HG03025 (cell line): Measurements from ENCODE around the gene ANKFY1.
"Not testable (repeated sequence)": the region's sequence is repeated elsewhere in the genome, so short reads cannot be mapped to it uniquely, and the experiment has no call there.

Experiments
- ATAC-seq: cut with Tn5 transposase; IDR thresholded peaks from one replicate; pipeline ENCODE4 v1.9.1; 2021; ENCODE audit warnings: mild to moderate bottlenecking, moderate library complexity; ENCODE audit not compliant: unreplicated experiment, low FRiP score

Gene ANKFY1

GRCh38 chr17:4262703-4263102 is 1.1 kb downstream of the ANKFY1 start:
- no peak for ATAC-seq

GRCh38 chr17:4261452-4261851 is 2.3 kb downstream of the ANKFY1 start:
- no peak for ATAC-seq

DNA sequence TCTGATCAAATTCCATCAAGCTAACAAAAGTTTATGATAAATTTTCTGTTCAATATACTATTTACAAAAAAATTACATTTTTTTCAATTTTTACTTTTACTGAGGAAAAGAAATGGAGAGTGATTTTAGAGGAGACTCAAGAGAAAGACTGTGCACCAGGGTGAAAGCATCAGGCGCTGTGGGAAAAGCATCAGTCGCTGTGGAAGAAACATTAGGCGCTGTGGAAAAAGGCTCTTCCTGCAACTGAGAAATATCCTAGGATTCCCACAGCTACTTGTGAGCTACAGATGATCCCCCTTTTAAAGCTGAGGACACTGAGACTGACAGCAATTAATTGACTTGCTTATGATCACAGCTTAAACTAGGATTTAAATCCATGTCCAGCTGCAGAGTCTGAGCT is 4.9 kb downstream of the ANKFY1 start:
- ATAC-seq = no peak

DNA sequence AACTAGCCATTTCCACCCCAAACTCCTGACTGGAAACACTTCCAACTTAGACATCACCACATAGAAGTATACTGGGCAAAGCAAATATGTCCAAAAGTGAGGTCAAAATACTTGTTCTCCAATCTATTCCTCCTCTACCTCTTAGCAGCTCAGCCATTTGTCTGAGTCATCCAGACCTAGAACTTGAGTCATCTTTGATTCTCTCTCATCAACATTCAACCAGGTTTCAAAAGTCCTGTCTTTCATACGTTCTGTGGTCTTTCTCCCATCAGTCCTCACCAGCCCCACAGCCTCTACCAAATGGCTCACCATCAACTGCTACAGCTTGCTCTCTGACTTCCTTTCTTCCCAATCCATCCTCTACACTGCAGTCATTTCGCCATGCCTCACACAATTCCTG is 6.8 kb downstream of the ANKFY1 start:
- no peak for ATAC-seq

GRCh38 chr17:4255271-4255670 is 8.5 kb downstream of the ANKFY1 start:
- not testable (repeated sequence) for ATAC-seq

DNA sequence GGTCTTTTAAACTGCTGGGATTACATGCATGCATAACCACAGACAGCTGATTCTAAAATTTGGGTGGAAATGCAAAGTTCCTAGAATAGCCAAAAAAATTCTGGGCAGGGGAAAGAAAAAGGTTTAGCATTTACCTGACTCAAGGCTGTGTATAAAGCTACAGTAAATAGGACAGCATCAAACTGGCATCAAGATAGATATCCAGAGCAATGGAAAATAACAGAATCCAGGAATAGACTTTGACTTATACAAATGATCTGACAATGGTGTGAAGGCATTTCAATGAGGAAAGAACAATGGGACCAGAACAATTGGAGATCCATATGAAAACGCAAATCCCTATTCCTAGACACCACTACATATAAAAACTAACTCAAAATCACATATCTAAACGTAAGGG is 12.9 kb downstream of the ANKFY1 start:
- no peak for ATAC-seq

DNA sequence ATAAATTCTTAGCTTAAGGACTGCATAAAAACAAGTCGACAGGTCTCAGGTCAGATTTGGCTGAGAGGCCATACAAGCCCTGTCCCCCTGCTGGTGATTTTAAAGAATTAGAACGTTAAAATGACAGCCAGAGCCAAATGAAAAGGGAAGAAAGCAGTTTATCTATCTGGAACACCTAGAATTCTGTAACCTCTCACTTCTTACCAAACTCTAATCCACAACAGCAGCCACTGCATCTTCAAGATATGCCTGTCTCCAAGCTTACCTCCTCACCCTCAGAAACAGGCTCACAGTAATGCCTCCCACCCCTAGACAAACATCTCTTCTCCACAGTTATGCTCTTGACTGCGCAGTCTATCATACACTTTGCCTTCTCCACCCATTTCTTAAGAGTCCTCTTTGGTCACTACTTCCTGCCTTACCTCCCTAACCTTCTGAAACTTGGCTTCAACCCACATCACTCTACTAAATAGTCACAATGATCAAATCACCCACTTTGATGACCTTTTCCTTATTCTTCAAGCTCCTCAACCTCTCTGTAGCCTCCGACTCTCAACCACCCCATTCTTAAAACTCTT is 14.2 kb downstream of the ANKFY1 start:
- no peak for ATAC-seq

DNA sequence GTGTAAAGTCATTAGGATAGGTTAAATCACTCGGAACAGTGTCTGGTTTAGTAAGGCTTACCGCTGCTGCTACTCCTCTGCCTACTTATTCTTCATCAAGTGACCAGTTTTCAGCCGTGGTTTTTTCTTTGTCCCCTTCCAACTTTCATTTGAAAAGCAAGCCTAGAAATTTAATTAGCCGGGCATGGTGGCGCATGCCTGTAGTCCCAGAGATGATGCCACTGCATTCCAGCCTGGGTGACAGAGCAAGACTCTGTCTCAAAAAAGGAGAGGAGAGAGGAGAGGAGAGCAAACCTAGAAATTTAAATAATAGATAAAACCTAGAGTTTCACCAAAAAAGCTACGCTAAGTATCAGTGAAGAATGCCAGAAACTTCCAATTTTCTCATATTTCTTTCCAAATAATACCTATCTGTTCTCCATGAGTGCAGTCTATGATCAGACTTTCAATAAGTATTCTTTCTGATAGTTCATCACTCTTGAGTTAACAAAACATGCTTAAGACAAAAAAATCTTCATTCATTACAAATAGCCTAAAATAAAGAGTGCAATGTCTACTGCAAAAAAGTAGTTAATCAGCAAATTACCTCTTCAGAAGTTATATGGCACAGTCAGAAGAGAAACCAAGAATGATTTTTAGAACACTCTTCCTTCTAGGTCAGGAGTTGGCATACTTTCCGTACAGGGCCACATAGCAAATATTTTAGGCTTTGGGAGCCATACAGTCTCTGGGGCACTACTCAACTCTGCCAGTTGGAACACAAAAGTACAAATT is 15.1 kb downstream of the ANKFY1 start:
- ATAC-seq = no peak

DNA sequence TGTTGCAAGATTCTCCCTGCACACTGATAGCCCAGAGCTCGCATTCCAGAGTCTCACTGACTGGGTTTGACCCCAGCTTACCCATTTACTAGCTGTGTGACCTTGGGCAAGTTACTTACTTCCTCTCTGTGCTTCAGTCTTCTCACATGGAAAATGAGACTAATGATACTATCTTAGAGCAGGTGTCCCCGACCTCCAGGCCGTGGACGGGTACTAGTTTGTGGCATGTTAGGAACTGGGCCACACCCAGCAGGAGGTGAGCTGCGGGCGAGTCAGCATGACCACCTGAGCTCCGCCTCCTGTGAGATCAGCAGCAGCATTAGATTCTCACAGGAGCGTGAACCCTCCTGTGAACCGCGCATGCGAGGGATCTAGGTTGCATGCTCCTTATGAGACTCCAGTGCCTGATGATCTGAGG is 15.8 kb downstream of the ANKFY1 start:
- ATAC-seq = no peak

- no peak for ATAC-seq
Measured at GRCh38 chr17:4247361-4247970, 16.3 kb downstream of the ANKFY1 start.

GRCh38 chr17:4246674-4247073 is 17.1 kb downstream of the ANKFY1 start:
- ATAC-seq = no peak

DNA sequence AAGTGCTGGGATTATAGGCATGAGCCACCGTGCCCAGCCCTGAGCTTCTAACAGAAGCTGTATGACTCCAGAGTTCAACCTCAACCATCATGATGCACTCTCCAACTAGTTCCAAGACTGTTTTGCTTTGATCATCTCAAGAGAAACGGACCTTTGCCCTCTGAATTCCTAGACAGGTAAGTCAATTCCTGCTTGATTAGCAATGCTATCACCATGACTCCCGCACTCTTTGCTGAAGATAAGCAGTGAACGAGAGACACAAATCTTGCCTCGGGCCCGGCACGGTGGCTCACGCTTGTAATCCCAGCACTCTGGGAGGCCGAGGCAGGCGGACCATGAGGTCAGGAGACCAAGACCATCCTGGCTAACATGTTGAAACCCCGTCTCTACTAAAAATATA is 22.2 kb downstream of the ANKFY1 start:
- no peak for ATAC-seq

DNA sequence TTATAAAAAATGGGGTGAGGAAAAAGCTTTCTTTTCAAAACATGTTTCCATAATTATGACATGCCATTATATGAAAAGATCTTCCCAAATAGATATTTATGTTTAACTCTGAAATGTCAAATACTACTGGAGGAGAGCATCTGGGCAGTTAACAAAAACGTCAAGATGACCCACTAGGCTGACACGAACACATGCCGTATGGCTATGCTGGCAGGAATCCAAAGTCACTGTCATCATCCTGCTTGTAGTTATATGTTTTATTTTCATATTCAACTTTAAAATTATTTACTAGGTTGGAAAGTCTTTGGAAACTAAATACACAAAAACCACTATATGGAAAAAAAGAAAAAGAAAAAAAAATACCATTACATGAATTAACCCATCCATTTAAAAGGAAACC is 27.3 kb downstream of the ANKFY1 start:
- ATAC-seq = no peak

DNA sequence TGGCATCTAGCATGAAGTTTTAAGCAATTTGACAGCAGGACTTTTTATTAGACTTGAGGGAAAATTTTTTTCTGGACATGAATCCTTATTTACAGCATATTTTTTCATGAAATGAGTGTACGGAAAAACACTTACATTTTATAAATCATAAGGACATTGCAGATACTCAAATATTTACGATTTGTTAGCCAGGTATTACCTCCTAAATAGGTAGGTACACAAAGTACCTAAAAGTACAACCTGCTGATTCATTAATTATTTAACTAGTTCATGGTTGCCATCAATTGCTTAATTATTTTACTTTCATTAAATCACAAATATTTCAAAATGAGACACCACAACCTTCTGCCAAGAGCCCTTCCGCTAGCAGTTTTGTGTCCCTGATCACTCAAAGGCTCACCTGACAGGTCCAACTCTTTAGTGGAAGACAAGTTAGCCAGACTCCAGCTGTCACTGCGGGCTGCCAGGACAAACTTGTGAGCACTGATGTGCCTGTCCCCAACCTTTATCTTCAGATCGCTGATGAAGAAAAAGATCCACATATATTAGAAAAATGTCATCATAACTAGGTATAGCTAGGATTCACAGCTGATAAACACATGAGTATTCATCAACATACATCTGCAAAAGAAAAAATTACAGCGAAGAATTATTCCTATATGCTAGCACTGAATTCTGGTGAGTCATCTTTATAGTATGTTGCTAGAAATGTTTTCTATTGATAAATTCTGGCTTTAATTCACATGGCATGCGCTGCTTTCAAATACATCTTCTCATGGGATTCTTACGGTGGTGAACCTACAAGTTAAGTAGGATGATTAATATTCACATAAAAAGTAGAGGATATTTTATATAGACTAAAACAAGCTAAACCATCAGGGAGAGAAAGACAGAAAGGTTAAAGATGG is 28.2 kb downstream of the ANKFY1 start:
- ATAC-seq = no peak

GRCh38 chr17:4234401-4234800 is 29.4 kb downstream of the ANKFY1 start:
- ATAC-seq = no peak

DNA sequence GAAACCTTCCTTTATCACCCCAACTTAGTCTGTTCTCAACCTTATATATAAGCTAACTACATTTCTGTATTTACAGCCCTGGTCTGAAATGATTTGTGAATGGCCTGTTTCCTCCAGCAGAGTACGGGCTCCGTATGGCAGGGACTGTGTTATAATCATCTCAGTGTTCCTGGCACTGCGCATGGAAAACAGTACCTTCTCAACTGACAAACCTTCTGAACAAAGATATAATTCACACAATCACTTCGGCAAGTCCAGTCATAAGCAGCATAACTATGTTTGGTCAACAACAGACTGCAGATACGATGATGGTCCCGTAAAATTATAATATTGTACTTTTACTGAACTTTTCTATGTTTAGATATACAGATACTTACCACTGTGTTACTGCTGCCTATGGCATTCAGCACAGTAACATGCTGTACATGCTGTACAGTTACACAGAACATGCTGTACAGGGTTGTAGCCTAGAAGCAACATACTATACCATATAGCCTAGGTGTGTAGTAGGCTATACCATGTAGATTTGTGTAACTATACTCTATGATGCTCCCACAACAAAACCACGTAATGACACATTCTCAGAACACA is 30.0 kb downstream of the ANKFY1 start:
- no peak for ATAC-seq

DNA sequence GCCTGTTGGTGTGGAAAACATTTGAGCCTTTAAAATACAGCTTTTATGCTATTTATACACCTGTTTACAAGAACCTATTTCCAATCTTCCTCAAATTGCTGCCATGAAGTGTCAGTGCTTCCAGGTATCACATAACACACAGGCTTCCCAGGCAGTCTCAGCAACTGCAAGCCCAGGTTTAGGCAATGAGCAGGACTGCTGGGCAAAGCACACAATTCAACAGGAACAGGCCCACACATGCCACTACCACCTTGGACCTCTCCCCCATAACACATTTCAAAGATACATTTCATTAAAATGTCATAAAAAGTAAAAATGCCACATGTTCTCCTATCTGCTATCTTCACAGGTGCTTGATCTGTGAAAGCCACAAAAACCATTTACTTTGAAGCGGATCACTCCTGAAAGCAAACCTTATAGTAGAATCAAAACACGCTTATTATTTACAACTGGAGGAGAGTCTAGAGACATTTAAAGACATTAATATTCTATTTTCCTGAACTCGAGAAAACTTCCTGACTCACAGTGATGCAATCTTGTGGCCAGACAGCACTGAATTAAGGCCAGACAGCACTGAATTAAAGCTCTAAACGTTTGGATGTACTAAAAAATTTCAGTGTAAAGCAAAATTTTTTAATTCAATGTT is 31.5 kb downstream of the ANKFY1 start:
- no peak for ATAC-seq

- no peak for ATAC-seq
Measured at GRCh38 chr17:4229627-4230541, 33.9 kb downstream of the ANKFY1 start.
